Astrocyte of the cerebellum (primary cell): ENCODE results near the gene THADA.

Experiments used
- DNase-seq: peaks from one replicate; pipeline ENCODE4 v3.0.0-alpha.2; 2011; ENCODE audit warnings: low read depth
- H3K4me3 ChIP-seq: 2 replicates; pipeline ENCODE4 v1.5.1; 2011; ENCODE audit warnings: mild to moderate bottlenecking, low read depth, low read length, moderate library complexity
- in situ Hi-C: cut with HindIII; loops from 2 replicates; pipeline ENCODE4 v1.10.0; 2017; ENCODE audit warnings: low sequenced_read_pairs
- TF ChIP-seq, protein P1 (sequence below): IDR thresholded peaks from 2 replicates; pipeline ENCODE4 v1.5.1; 2012; ENCODE audit warnings: low read length, low read depth, moderate library complexity, mild to moderate bottlenecking; ENCODE audit errors: missing control alignments

THADA gene

DNA sequence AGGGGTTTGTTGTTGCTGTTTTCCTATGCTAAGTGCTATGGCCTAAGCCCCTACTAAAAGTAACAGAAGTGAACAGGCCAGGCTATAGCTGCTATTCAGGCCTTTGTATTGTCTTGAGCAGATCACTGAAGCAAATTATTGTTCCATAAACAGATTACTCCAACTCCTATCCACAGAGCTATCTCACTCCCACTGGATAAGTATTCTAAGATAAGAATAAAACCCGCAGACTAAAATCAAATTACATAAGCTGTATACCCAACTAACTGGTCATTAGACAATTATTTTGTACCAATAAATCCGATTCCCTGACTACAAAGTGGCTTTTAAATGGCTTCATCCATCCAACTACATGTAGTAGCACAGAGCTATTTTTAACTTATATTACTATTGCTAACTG, 74.3 kb downstream of the THADA start:
- in situ Hi-C loops, result no loop called here

DNA sequence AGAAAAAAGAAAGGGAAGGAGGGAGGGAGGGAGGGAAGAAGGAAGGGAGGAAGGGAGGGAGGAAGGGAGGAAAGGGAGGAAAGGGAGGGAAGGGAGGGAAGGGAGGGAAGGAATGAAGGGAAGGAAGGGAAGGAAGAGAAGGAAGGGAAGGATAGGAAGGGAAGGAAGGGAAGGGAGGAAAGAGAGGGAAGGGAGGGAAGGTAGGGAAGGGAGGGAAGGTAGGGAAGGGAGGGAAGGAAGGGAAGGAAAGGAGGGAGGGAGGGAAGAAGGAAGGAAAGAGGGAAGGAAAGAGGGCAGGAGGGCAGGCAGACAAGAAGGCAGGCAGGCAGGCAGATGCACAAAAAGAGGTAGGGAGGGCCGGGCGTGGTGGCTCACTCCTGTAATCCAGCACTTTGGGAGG, 74.9 kb downstream of the THADA start:
- no peak for DNase-seq
- no peak overlapping the region for H3K4me3 ChIP-seq
- TF ChIP-seq, protein P1, sequence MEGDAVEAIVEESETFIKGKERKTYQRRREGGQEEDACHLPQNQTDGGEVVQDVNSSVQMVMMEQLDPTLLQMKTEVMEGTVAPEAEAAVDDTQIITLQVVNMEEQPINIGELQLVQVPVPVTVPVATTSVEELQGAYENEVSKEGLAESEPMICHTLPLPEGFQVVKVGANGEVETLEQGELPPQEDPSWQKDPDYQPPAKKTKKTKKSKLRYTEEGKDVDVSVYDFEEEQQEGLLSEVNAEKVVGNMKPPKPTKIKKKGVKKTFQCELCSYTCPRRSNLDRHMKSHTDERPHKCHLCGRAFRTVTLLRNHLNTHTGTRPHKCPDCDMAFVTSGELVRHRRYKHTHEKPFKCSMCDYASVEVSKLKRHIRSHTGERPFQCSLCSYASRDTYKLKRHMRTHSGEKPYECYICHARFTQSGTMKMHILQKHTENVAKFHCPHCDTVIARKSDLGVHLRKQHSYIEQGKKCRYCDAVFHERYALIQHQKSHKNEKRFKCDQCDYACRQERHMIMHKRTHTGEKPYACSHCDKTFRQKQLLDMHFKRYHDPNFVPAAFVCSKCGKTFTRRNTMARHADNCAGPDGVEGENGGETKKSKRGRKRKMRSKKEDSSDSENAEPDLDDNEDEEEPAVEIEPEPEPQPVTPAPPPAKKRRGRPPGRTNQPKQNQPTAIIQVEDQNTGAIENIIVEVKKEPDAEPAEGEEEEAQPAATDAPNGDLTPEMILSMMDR, result no peak
- in situ Hi-C loops, result no loop called here

More for the DNA sequence above, 74.3 kb downstream of the THADA start:
- no peak overlapping the region for H3K4me3 ChIP-seq
- no peak for DNase-seq
- TF ChIP-seq, protein P1, result no peak

DNA sequence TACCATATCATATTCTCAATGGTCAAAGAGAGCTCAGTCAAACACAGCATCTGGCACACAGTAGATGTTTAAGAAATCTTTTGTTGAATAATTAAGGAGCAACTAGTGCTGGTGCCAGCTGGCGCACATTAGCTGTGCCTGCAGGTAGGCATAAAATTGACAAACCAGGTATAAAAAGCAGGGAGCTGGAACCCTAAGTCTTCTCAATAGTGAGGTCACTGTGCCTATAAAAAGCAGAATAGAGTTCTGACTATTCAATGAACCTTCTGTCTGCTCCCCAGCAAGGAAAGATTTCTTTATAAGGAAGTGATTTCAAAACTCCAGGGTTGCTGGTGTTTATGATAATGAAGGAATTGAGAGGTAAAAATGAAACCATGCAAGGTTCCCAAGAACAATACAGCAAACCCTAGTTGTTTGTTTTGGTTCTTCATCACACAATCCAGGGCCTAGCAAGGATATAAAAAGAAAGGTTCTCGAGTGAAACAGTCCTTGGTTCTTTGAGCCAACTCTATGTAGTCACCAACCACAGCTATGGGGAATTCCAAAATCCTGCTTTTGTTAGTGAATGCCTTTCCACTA, 76.1 kb downstream of the THADA start:
- TF ChIP-seq, protein P1, result no peak
- DNase-seq, result peak; percentile 98
- no peak overlapping the region for H3K4me3 ChIP-seq
- in situ Hi-C loops, result no loop called here

DNA sequence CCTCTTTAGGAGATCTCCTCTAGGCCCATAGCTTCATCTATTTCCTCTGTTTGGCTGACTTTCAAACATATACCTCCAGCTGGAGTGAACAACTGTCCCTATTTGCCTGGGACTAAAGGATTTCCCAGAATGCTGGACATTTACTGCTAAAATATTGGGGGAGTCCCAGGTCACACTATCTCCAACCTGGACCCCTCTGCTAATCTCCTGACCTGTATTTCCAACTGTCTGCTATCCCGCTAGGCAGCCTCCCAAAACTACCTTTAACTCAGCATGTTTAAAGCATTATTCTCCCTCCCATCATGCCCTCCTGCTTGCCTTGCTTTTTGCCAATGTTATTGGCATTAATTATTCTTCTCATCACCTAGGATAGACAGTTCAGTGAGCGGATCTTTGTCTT, 77.1 kb downstream of the THADA start:
- in situ Hi-C loops, result no loop called here
- no peak for DNase-seq
- TF ChIP-seq, protein P1, result no peak
- no peak overlapping the region for H3K4me3 ChIP-seq

DNA sequence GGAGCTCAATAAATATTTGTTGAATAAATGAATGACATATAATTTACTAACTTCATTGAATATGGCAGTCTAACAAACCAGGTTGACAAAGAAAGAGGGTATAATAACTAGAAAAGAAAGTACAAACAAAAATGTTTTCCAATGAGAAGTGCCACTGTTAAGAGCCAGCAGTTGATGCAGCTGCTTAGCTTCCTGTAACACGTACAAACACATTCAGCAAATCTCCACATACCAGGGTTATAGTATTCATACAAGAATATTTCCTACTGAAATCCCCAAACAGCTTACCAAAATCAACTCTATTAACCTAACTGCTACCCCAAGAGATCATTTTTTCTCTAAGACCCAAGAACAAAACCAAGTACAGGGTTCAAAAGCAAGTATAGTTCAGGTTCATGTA, 77.7 kb downstream of the THADA start:
- in situ Hi-C loops, result no loop called here
- TF ChIP-seq, protein P1, result no peak
- no peak overlapping the region for H3K4me3 ChIP-seq
- no peak for DNase-seq

DNA sequence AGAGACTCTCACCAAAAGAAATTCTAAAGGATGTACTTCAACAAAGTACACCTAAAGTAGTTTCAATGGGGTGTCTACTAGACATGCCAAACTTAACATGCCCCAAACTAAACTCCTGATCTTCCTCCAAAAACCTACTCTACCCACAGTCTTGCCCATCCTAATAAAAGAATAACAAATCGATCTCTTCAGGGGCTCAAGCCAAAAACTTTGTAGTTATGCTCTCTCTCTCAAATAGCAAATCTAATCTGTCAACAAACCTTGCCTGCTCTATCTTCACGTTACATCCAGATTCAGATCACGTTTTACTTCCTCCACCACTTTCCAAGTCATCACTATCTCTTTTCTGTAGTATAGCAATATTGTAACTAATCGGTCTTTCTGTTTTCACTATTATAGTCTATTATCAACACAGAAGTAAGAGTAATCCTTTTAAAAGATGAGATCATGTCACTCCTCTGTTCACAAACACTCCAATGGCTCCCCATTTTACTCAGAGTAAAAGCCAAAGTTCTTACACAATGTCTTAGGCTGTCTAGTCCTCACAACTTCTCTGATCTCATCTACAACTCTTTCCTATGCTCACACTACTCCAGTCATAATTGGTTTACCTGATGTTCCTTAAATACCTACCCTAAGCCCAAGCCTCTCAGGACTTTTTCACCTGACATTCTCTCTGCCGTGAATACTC, 79.9 kb downstream of the THADA start:
- TF ChIP-seq, protein P1, result no peak
- no peak overlapping the region for H3K4me3 ChIP-seq
- in situ Hi-C loops, result no loop called here
- no peak for DNase-seq
